Nephron progenitor cell (in vitro differentiated cells): ENCODE results near the gene TH.
A peak's percentile ranks its signal among the peaks of the same experiment; 100 is the strongest.
"Not testable (repeated sequence)": the region's sequence is repeated elsewhere in the genome, so short reads cannot be mapped to it uniquely, and the experiment has no call there.

Experiments used
- DNase-seq: peaks from one replicate; pipeline ENCODE4 v3.0.0; 2021
- H3K27ac Mint-ChIP-seq: 2 replicates; pipeline ENCODE4 v1.8.0; 2021; ENCODE audit warnings: mild to moderate bottlenecking, moderate library complexity, mixed read lengths
- H3K27me3 Mint-ChIP-seq: 2 replicates; pipeline ENCODE4 v1.8.0; 2021; ENCODE audit warnings: mild to moderate bottlenecking, low read depth, mixed read lengths; ENCODE audit not compliant: poor library complexity
- H3K36me3 Mint-ChIP-seq: 2 replicates; pipeline ENCODE4 v1.8.0; 2021; ENCODE audit warnings: low read depth, mixed read lengths
- H3K4me1 Mint-ChIP-seq: 2 replicates; pipeline ENCODE4 v1.8.0; 2021; ENCODE audit warnings: mixed read lengths
- H3K4me3 Mint-ChIP-seq: 2 replicates; pipeline ENCODE4 v1.8.0; 2021; ENCODE audit warnings: mild to moderate bottlenecking, moderate library complexity, mixed read lengths
- H3K9me3 Mint-ChIP-seq: 2 replicates; pipeline ENCODE4 v1.8.0; 2021; ENCODE audit warnings: mild to moderate bottlenecking, moderate library complexity, mixed read lengths
- TF ChIP-seq, protein P1 (sequence below): fragments of 200-600 bp; sonication (generic); IDR thresholded peaks from 2 replicates; pipeline ENCODE4 v1.5.0; 2021; ENCODE audit warnings: antibody characterized with exemption

TH gene

GRCh38 chr11:2182075-2182474 lies 10.5 kb upstream of the TH start:
- Mint-ChIP-seq H3K27me3 (peaks cover 16% of the 10 kb centered on the region), H3K4me1 (peaks cover 37% of the 10 kb centered on the region), H3K36me3 (no peaks in the 10 kb centered on the region), H3K9me3 (no peaks in the 10 kb centered on the region), H3K27ac (no peak overlapping the region), H3K4me3 (no peak overlapping the region)
- DNase-seq, result no peak
- TF ChIP-seq, protein P1, sequence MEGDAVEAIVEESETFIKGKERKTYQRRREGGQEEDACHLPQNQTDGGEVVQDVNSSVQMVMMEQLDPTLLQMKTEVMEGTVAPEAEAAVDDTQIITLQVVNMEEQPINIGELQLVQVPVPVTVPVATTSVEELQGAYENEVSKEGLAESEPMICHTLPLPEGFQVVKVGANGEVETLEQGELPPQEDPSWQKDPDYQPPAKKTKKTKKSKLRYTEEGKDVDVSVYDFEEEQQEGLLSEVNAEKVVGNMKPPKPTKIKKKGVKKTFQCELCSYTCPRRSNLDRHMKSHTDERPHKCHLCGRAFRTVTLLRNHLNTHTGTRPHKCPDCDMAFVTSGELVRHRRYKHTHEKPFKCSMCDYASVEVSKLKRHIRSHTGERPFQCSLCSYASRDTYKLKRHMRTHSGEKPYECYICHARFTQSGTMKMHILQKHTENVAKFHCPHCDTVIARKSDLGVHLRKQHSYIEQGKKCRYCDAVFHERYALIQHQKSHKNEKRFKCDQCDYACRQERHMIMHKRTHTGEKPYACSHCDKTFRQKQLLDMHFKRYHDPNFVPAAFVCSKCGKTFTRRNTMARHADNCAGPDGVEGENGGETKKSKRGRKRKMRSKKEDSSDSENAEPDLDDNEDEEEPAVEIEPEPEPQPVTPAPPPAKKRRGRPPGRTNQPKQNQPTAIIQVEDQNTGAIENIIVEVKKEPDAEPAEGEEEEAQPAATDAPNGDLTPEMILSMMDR, result no peak

- TF ChIP-seq, protein P1, result no peak
- no peak overlapping the region for H3K4me3 Mint-ChIP-seq
- peaks cover 13% of the 10 kb centered on the region for H3K27me3 Mint-ChIP-seq
- peaks cover 43% of the 10 kb centered on the region for H3K4me1 Mint-ChIP-seq
- no peaks in the 10 kb centered on the region for H3K9me3 Mint-ChIP-seq
- no peaks in the 10 kb centered on the region for H3K36me3 Mint-ChIP-seq
- DNase-seq, result no peak
- no peak overlapping the region for H3K27ac Mint-ChIP-seq
These were observed 9.3 kb upstream of the TH start for GRCh38 chr11:2180789-2181370.

- DNase-seq, result no peak
- TF ChIP-seq, protein P1, result no peak
- no peak overlapping the region for H3K4me3 Mint-ChIP-seq
- H3K27me3 Mint-ChIP-seq, result peaks cover 13% of the 10 kb centered on the region
- peaks cover 43% of the 10 kb centered on the region for H3K4me1 Mint-ChIP-seq
- no peaks in the 10 kb centered on the region for H3K36me3 Mint-ChIP-seq
- H3K9me3 Mint-ChIP-seq, result no peaks in the 10 kb centered on the region
- H3K27ac Mint-ChIP-seq, result no peak overlapping the region
These were observed 8.7 kb upstream of the TH start for GRCh38 chr11:2180347-2180746.

- Mint-ChIP-seq H3K27me3 (peaks cover 7% of the 10 kb centered on the region), H3K4me1 (peaks cover 35% of the 10 kb centered on the region), H3K4me3 (peak overlapping the region; percentile 30), H3K9me3 (no peaks in the 10 kb centered on the region), H3K36me3 (no peaks in the 10 kb centered on the region), H3K27ac (peak overlapping the region; percentile 74)
- DNase-seq, result no peak
- TF ChIP-seq, protein P1, result no peak
These were observed 7.9 kb upstream of the TH start for GRCh38 chr11:2179516-2179915.

GRCh38 chr11:2178906-2179494 lies 7.4 kb upstream of the TH start:
- DNase-seq, result no peak
- Mint-ChIP-seq H3K4me3 (no peak overlapping the region), H3K4me1 (peaks cover 35% of the 10 kb centered on the region), H3K36me3 (no peaks in the 10 kb centered on the region), H3K27me3 (peaks cover 4% of the 10 kb centered on the region), H3K9me3 (no peaks in the 10 kb centered on the region), H3K27ac (peak overlapping the region; percentile 74)
- TF ChIP-seq, protein P1, result no peak

GRCh38 chr11:2178055-2178773 lies 6.6 kb upstream of the TH start:
- peaks cover 34% of the 10 kb centered on the region for H3K4me1 Mint-ChIP-seq
- not testable (repeated sequence) for H3K27me3 Mint-ChIP-seq, H3K4me3 Mint-ChIP-seq, H3K9me3 Mint-ChIP-seq, H3K36me3 Mint-ChIP-seq, DNase-seq, H3K27ac Mint-ChIP-seq
